ENCODE measurements around the gene RNF125. TPM values are rescaled to one million over a fixed set of nuclear protein-coding genes. Genes with fewer than 3 reads are reported as not detected.

RNF125 gene
- total RNA-seq, 1 experiment from 2014 or later, result 0.50 TPM

DNA sequence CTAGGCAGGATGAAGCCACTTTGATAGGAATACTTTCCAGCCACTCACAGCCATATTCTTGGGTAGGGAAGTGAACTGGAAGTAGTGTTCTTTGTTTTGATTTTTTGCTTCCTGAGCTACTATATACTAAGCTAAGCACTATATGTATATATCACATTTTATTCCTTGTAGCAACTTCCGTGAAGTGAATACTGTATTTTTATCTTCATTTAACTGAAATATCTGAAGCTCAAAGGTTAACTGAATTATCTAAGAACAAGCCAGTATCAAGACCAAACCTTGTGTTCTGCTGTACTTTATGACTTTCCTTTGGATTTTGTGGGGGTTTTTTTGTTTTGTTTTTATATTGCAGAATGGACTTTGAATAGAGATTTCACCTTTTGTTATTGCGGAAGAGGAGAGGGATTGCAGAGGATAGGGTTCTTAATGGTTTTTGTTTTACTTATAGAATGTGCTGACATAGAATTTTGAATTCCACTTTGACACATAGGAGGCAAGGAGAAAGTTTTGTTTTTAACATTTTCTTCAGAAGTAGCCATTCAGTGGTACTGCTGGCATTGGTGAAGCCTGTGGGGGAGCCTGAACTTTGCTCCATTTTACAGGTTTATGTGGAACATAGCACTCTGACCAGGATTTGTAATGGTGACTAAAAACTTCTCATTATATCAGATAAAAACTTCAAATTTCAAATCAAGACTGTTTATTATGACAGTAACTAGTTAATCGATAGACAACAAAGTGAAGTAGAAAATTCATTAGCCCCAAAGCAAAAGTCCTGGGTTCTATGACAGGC lies 48.9 kb downstream of the RNF125 start:
- Mint-ChIP-seq H3K27me3 (ENCODE audit: unreplicated experiment) (no peaks in the 10 kb centered on the region), H3K4me1 (ENCODE audit: low read depth, unreplicated experiment) (no peaks in the 10 kb centered on the region), H3K36me3 (ENCODE audit: insufficient read depth, unreplicated experiment) (no peaks in the 10 kb centered on the region), H3K9me3 (ENCODE audit: low read depth, unreplicated experiment) (no peaks in the 10 kb centered on the region), H3K4me3 (ENCODE audit: low read depth, unreplicated experiment) (no peak overlapping the region), H3K27ac (ENCODE audit: unreplicated experiment) (no peak overlapping the region)
- no TSS peak for BruUV-seq (replicated peaks)
- intact Hi-C loops (cut with micrococcal nuclease; ENCODE audit: unreplicated experiment), result no loop called here
- DNase-seq, result no peak
- CTCF ChIA-PET, result no interaction called here
- no peak for TF ChIP-seq CTCF (IDR thresholded peaks at IDR 0.05; ENCODE audit: unreplicated experiment)

DNA sequence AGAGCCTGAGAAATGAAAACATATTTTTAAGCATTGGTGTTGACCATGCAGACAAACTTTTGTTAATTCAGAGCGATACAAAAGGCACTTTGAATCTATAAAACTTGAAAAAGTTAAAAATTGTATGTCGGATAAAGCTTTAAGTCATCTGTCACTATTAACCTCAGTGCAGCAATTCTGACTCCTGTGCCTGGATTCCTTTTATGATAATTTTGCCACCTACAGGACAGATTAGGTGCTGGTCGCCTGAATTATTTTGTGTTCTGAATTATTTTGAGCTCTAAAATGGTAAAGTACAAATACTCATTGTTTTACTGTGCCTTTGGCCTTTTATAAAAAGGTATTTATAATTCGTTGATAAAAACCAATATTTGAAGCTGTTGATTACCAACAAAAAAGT lies 53.7 kb downstream of the RNF125 start:
- CTCF ChIA-PET, result interaction anchor here (1.0 to 1.1 kb wide), 4 partner anchors 12 to 129 kb away, joined by 4 to 6 read pairs (median 4); partner anchors contain the start of gene TRAPPC8
- no peak for DNase-seq
- H3K36me3 Mint-ChIP-seq (ENCODE audit: insufficient read depth, unreplicated experiment), result no peaks in the 10 kb centered on the region
- intact Hi-C loops (cut with micrococcal nuclease; ENCODE audit: unreplicated experiment), result loop anchor here (1.0 kb wide), 1 partner anchor 53 kb away; no protein-coding TSS in a partner anchor
- TF ChIP-seq CTCF (IDR thresholded peaks at IDR 0.05; ENCODE audit: unreplicated experiment), result peak; percentile 59
- no peaks in the 10 kb centered on the region for H3K27me3 Mint-ChIP-seq (ENCODE audit: unreplicated experiment)
- BruUV-seq (replicated peaks), result no TSS peak
- H3K4me1 Mint-ChIP-seq (ENCODE audit: low read depth, unreplicated experiment), result no peaks in the 10 kb centered on the region
- no peaks in the 10 kb centered on the region for H3K9me3 Mint-ChIP-seq (ENCODE audit: low read depth, unreplicated experiment)
- H3K27ac Mint-ChIP-seq (ENCODE audit: unreplicated experiment), result no peak overlapping the region
- no peak overlapping the region for H3K4me3 Mint-ChIP-seq (ENCODE audit: low read depth, unreplicated experiment)

DNA sequence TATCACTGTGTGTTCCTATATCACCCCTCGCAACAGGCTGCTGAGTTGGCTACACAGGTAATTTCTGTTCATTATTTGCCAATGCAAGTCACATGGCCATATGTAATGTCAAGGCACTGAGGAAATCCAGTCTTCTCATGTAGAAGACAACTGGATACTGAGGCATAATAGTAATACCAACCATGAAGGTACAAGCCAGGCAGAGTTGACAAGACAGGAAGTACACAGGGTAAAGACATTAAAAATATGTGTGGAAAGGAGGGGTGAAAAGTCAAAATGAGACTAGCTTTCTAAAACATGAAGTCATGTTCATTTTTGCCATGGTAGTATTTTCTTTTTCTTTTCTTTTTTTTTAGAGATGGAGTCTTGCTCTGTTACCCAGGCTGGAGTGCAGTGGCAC lies 55.6 kb downstream of the RNF125 start:
- Mint-ChIP-seq H3K36me3 (ENCODE audit: insufficient read depth, unreplicated experiment) (no peaks in the 10 kb centered on the region), H3K4me1 (ENCODE audit: low read depth, unreplicated experiment) (no peaks in the 10 kb centered on the region), H3K9me3 (ENCODE audit: low read depth, unreplicated experiment) (no peaks in the 10 kb centered on the region), H3K27me3 (ENCODE audit: unreplicated experiment) (no peaks in the 10 kb centered on the region), H3K27ac (ENCODE audit: unreplicated experiment) (no peak overlapping the region), H3K4me3 (ENCODE audit: low read depth, unreplicated experiment) (no peak overlapping the region)
- no TSS peak for BruUV-seq (replicated peaks)
- CTCF ChIA-PET, result no interaction called here
- TF ChIP-seq CTCF (IDR thresholded peaks at IDR 0.05; ENCODE audit: unreplicated experiment), result no peak
- DNase-seq, result no peak
- intact Hi-C loops (cut with micrococcal nuclease; ENCODE audit: unreplicated experiment), result no loop called here

GRCh38 chr18:32078845-32079244 lies 60.2 kb downstream of the RNF125 start:
- DNase-seq, result no peak
- no peak for TF ChIP-seq CTCF (IDR thresholded peaks at IDR 0.05; ENCODE audit: unreplicated experiment)
- no TSS peak for BruUV-seq (replicated peaks)
- no peaks in the 10 kb centered on the region for H3K9me3 Mint-ChIP-seq (ENCODE audit: low read depth, unreplicated experiment)
- H3K27ac Mint-ChIP-seq (ENCODE audit: unreplicated experiment), result no peak overlapping the region
- H3K36me3 Mint-ChIP-seq (ENCODE audit: insufficient read depth, unreplicated experiment), result no peaks in the 10 kb centered on the region
- intact Hi-C loops (cut with micrococcal nuclease; ENCODE audit: unreplicated experiment), result no loop called here
- CTCF ChIA-PET, result no interaction called here
- no peaks in the 10 kb centered on the region for H3K27me3 Mint-ChIP-seq (ENCODE audit: unreplicated experiment)
- no peak overlapping the region for H3K4me3 Mint-ChIP-seq (ENCODE audit: low read depth, unreplicated experiment)
- no peaks in the 10 kb centered on the region for H3K4me1 Mint-ChIP-seq (ENCODE audit: low read depth, unreplicated experiment)

Data from Calu3 (cell line).